Activated T-helper 2 cell treated with anti-CD3 and anti-CD28 coated beads, Interferon-gamma antibody, Interleukin-2, Interleukin-4, amounts not matched to agents 10 μg/mL and 5 μg/mL and 100 μg/mL, durations not matched to agents 14 hours and 24 hours and 36 hours (primary cell): ENCODE measurements around the gene MMP23B. TPM values are rescaled to one million over a fixed set of nuclear protein-coding genes. Genes with fewer than 3 reads are reported as not detected.
"Not testable (repeated sequence)": the region's sequence is repeated elsewhere in the genome, so short reads cannot be mapped to it uniquely, and the experiment has no call there.

Experiments used
- DNase-seq: peaks from one replicate; pipeline ENCODE4 v3.0.0; 2021; ENCODE audit warnings: low spot score
- H3K27ac Mint-ChIP-seq: one replicate; pipeline ENCODE4 v1.8.0; 2021; ENCODE audit warnings: mixed read lengths
- H3K27me3 Mint-ChIP-seq: one replicate; pipeline ENCODE4 v1.8.0; 2021; ENCODE audit warnings: low read depth, mixed read lengths
- H3K36me3 Mint-ChIP-seq: one replicate; pipeline ENCODE4 v1.8.0; 2021; ENCODE audit warnings: low read depth, mixed read lengths
- H3K4me1 Mint-ChIP-seq: one replicate; pipeline ENCODE4 v1.8.0; 2021; ENCODE audit warnings: low read depth, mixed read lengths
- H3K4me3 Mint-ChIP-seq: one replicate; pipeline ENCODE4 v1.8.0; 2021; ENCODE audit warnings: low read depth, mild to moderate bottlenecking, moderate library complexity, mixed read lengths
- H3K9me3 Mint-ChIP-seq: one replicate; pipeline ENCODE4 v1.8.0; 2021; ENCODE audit warnings: mixed read lengths
- intact Hi-C: fragments of 100-400 bp; cut with micrococcal nuclease; formaldehyde crosslinking; loops from one replicate; pipeline ENCODE4 v1.15.1; 2023
- total RNA-seq: library from RNA; stranded (reverse); gene quantifications from 2 replicates; pipeline ENCODE4 v1.2.3, GENCODE V29; 2022

Gene MMP23B
- total RNA-seq, 1 donor from 2014 or later: 0.94 TPM

DNA sequence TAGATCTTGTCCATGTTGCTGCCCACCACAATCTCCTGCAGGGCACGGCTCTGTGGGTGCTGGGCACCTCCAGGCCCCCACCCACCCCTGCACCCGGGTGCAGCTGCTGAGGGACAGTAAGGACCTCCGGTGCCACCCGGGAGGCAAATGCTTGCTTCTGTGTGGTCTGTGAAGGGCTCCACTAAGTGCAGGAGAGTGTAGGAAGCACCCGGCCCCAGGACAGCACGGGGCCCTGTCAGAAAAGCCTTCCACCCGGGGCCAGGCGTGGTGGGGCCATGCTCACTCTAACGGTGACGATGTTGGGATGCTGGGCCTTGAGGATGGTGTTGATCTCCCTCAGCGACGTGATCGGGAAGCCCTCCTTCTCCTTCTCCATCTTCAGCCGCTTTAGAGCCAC lies 5.5 kb downstream of the MMP23B start:
- DNase-seq, H3K4me1 Mint-ChIP-seq, intact Hi-C loops, H3K27me3 Mint-ChIP-seq, H3K36me3 Mint-ChIP-seq, H3K9me3 Mint-ChIP-seq, H3K4me3 Mint-ChIP-seq, H3K27ac Mint-ChIP-seq: not testable (repeated sequence)

DNA sequence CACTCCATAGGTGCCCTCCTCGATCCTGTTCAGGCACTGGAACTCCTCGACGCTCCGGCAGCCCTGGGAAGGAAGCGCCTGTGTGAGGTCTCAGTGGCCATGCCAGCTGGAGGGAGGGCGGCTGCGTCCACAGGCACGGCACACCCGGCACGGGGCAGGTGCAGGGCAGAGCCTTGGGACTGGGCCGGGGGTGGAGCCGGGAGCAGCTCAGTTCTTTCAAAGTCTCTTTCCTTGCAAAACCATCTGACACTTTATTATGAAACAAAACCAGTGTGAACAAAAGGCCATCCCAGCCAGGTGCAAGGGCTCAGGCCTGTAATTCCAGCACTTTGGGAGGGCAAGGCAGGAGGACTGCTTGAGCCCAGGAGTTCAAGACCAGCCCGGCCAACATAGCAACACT lies 6.6 kb downstream of the MMP23B start:
- intact Hi-C loops, H3K27ac Mint-ChIP-seq, H3K27me3 Mint-ChIP-seq, H3K36me3 Mint-ChIP-seq, DNase-seq, H3K9me3 Mint-ChIP-seq, H3K4me3 Mint-ChIP-seq, H3K4me1 Mint-ChIP-seq: not testable (repeated sequence)

DNA sequence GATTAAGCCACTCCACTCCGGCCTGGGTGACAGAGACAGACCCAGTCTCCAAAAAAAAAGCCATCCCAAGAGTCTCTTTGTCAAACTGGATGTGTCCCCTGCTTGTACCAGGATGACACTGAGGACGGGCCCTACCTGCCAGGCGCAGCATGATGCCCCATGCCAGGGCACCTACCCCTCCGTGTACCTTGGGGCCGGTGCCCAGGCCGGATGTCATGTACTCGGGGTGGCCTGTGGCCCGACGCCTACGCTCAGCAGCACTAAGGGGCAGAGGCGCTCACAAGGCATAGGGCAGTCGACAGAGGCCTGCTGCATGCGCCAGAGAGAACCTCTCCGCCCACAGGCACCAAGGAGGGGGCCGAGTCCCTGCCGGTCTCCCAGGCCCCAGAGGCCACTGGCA lies 7.4 kb downstream of the MMP23B start:
- H3K27me3 Mint-ChIP-seq, DNase-seq, H3K4me3 Mint-ChIP-seq, H3K9me3 Mint-ChIP-seq, H3K4me1 Mint-ChIP-seq, H3K27ac Mint-ChIP-seq, intact Hi-C loops, H3K36me3 Mint-ChIP-seq: not testable (repeated sequence)

DNA sequence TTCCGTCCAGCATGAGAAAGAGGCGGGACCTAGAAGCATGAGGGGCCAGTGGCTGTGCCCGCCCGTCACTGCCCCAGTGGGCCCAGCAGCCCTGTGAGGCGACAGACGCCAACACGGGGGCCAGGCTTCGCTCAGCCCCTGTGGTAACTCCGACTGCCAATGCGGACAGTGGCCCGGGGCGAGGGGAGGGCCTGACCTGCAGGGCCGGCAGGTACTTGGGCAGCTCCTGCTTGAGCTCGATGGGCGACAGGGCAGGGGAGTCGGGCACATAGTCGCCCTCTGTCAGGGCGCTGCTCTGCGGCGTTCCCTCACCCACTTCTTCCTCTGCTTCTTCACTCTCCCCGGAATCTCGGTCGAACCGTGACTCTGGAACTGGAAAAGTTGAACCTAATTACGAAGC lies 8.1 kb downstream of the MMP23B start:
- H3K27ac Mint-ChIP-seq, H3K9me3 Mint-ChIP-seq, H3K36me3 Mint-ChIP-seq, H3K4me3 Mint-ChIP-seq, H3K4me1 Mint-ChIP-seq, DNase-seq, H3K27me3 Mint-ChIP-seq, intact Hi-C loops: not testable (repeated sequence)

- H3K27ac Mint-ChIP-seq, H3K4me3 Mint-ChIP-seq, intact Hi-C loops, H3K4me1 Mint-ChIP-seq, DNase-seq, H3K27me3 Mint-ChIP-seq, H3K9me3 Mint-ChIP-seq: not testable (repeated sequence)
- peaks cover 13% of the 10 kb centered on the region for H3K36me3 Mint-ChIP-seq
Measured at GRCh38 chr1:1640711-1641461, 8.9 kb downstream of the MMP23B start.

GRCh38 chr1:1646326-1646725 lies 14.4 kb downstream of the MMP23B start:
- H3K27ac Mint-ChIP-seq, intact Hi-C loops, DNase-seq, H3K9me3 Mint-ChIP-seq, H3K27me3 Mint-ChIP-seq, H3K4me3 Mint-ChIP-seq, H3K4me1 Mint-ChIP-seq: not testable (repeated sequence)
- H3K36me3 Mint-ChIP-seq: peaks cover 42% of the 10 kb centered on the region

DNA sequence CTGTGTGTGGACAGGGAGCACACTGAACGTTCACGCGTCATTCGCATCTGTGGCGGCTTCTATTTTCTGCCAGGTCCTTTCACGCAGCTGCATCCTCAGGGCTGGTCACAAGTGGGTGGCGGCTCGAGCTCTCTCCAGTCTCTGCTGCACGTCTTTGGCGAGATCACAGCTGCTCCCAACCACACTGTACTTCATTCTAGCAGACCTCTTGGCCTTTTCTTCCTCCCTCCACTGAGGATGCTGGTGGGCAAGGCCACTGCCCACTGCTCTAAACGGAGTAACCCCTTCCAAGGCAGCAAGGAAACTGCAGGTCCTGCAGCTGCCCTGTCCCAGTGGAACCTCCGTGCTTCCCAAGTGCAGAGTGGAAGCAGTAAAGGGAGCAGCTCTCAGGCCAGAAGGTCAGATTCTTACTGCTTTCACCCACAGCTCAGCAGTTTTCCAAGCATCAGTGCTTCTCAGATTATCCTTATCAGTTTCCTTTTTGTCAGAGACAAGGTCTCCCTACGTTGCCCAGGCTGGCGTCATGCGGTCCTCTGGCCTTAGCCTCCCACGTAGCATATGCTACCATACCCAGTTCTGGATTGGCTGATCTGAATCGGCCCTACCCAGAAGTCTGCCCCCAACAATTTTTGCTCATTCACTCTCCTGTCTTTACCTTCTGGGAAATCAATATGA lies 15.7 kb downstream of the MMP23B start:
- H3K27ac Mint-ChIP-seq, H3K27me3 Mint-ChIP-seq, H3K9me3 Mint-ChIP-seq, H3K4me3 Mint-ChIP-seq, DNase-seq, intact Hi-C loops, H3K4me1 Mint-ChIP-seq: not testable (repeated sequence)
- peaks cover 56% of the 10 kb centered on the region for H3K36me3 Mint-ChIP-seq

DNA sequence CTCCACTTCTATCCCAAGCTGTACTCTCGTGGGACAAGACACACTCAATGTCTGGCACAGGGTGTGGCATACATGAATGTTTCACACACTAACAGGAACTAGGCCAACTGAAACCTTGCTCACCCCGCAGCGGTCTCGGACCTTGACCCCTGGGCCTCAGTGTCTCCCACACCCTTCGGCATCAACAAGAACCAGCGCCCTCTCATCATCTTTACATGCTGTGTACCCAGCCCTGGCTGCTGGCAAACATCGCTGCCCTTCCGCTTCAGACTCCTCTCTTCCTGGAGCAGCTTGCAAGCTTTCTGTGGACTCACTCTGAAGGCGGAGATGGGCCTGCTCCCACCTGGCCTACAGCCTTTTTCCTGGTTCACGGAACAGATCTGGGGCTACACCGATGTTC lies 16.3 kb downstream of the MMP23B start:
- H3K4me1 Mint-ChIP-seq, DNase-seq, H3K27ac Mint-ChIP-seq, intact Hi-C loops, H3K4me3 Mint-ChIP-seq, H3K27me3 Mint-ChIP-seq, H3K9me3 Mint-ChIP-seq: not testable (repeated sequence)
- H3K36me3 Mint-ChIP-seq: peaks cover 58% of the 10 kb centered on the region

DNA sequence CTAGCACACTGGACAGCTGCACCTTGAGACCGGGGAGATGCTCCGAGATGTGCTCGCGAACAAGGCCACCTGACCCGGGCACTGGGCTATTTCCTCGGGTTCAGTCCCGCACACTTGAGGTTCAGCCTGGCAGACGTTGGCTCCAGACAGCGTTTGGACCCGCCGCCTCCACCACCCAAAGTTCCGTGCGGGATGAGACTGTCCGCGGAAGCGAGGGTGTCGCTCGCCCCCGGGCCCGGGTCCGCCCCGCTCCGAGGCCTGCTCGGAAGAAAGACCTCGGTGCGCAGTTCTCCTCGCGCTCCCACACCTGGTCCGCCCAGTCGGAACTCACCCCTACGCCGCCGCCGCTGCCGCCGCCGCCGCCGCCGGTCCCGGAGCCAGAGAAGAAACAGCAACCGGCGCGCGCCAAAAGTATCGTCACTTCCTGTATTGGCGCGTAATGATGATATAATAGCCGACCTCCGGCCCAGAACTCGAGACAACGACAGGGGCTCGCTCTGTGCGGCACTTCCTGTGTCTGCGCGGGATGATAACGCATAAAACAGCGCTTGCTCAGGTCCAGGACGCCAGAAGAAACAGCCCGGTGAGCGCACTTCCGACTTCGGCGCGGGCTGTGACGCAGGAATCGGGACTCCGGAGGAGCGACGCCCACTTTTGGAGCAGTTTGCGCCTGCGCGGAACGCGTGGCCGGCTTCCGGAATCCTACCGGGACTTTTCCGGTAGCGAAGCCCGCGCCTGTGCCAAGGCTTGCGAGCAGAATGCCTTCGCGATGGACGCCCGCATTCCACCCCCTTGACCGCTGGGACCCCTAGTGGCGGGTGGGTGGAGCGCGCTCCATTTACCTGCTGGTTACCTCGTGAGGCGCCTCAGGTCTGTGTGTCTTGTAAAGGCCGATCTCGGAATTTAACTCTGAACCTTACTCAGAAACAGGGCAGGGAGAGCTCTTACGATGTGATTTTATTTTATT lies 26.9 kb downstream of the MMP23B start, which contains the start of gene CDK11B:
TSS of gene CDK11B (minus strand) at position 422 of the 967 bp plus-strand sequence. CDS start 1,519 bp downstream, outside the sequence.
- not testable (repeated sequence) for H3K27me3 Mint-ChIP-seq, H3K4me1 Mint-ChIP-seq, H3K9me3 Mint-ChIP-seq
- Mint-ChIP-seq H3K27ac (peak within 1 kb of the TSS; percentile 99), H3K36me3 (peaks cover 15% of the 10 kb centered on the region), H3K4me3 (peak within 1 kb of the TSS; percentile 91)
- intact Hi-C loops: loop anchor here (1.0 to 2.0 kb wide), 3 partner anchors 44 to 85 kb away; partner anchors contain the start of genes CDK11A, MIB2 and SSU72
- peak; percentile 94 for DNase-seq

GRCh38 chr1:1662392-1662791 lies 30.4 kb downstream of the MMP23B start:
- H3K36me3 Mint-ChIP-seq, H3K4me3 Mint-ChIP-seq, H3K27me3 Mint-ChIP-seq, intact Hi-C loops, H3K27ac Mint-ChIP-seq, DNase-seq, H3K9me3 Mint-ChIP-seq, H3K4me1 Mint-ChIP-seq: not testable (repeated sequence)

DNA sequence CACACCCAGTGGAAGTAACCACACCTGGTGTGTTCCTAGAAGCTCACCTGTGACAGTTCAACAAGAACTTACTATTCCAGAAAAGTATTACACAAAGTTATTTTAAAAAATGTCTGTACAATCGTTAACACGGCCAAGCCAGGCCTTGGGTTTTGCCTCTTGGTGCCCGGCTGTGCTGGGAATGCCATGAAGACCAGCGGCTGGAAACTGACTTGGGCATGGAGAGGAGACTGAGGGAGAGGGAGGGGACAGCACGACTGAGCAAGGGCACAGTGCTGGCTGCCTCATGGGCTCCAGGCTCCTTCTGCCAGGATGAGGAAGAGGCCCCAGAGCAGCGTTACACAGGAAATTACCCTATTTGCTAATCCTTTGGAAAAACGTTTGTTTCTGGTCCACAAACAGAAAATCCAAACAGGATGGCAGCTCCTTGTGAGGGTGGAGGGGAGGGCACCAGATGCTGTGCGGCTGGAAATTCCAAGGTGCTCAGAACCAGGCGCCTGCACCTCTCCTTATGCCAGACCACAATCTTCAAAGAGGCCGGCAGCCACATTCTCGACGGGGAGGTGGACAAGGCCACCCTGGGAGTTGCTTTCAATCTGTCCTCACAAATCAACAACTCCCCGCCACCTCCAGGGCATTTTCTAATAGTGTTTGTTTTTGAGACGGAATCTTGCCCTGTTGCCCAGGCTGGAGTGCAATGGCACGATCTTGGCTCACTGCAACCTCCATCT lies 31.0 kb downstream of the MMP23B start:
- H3K36me3 Mint-ChIP-seq, H3K4me3 Mint-ChIP-seq, H3K4me1 Mint-ChIP-seq, H3K9me3 Mint-ChIP-seq, DNase-seq, H3K27ac Mint-ChIP-seq, H3K27me3 Mint-ChIP-seq, intact Hi-C loops: not testable (repeated sequence)

GRCh38 chr1:1664318-1664717 lies 32.3 kb downstream of the MMP23B start:
- H3K9me3 Mint-ChIP-seq, H3K4me3 Mint-ChIP-seq, H3K27ac Mint-ChIP-seq, H3K36me3 Mint-ChIP-seq, H3K27me3 Mint-ChIP-seq, intact Hi-C loops, DNase-seq, H3K4me1 Mint-ChIP-seq: not testable (repeated sequence)
